Epithelial cell of esophagus (primary cell): ENCODE results near the gene ACSL3.

Source experiments
- DNase-seq: peaks from one replicate; pipeline ENCODE4 v3.0.0; 2010; ENCODE audit warnings: low read depth
- H3K4me3 ChIP-seq: 2 replicates; pipeline ENCODE4 v1.5.1; 2011; ENCODE audit warnings: mild to moderate bottlenecking, low read length, control low read depth
- TF ChIP-seq, protein P1 (sequence below): IDR thresholded peaks from 2 replicates; pipeline ENCODE4 v1.5.1; 2011; ENCODE audit warnings: low read depth, mild to moderate bottlenecking, low read length, control low read depth, inconsistent platforms; ENCODE audit not compliant: insufficient read depth; ENCODE audit errors: missing control alignments

ACSL3 gene

DNA sequence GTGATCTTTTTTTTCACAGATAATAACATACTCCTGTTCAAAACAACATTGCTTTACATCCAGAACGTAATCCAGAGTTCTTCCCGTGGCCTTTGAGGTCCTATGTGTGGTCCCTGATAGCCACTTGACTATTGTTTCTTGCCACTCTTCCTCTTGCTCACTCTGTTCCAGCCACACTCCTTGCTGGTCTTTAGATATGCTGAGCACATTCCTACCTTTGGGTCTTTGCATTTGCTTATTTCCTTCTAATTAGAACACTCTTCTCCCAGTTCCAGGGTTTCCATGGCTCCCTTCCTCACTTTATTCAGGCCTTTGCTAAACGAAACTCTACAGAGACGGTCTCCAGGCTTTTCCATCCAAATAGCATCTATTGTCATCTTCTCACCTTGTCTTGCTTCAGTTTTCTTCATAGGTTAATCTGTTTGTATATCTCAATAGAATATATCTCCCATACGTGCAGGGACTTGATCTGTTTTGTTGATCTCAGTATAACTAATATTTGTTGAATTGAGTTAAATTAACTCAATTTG lies 59.9 kb downstream of the ACSL3 start:
- TF ChIP-seq, protein P1, sequence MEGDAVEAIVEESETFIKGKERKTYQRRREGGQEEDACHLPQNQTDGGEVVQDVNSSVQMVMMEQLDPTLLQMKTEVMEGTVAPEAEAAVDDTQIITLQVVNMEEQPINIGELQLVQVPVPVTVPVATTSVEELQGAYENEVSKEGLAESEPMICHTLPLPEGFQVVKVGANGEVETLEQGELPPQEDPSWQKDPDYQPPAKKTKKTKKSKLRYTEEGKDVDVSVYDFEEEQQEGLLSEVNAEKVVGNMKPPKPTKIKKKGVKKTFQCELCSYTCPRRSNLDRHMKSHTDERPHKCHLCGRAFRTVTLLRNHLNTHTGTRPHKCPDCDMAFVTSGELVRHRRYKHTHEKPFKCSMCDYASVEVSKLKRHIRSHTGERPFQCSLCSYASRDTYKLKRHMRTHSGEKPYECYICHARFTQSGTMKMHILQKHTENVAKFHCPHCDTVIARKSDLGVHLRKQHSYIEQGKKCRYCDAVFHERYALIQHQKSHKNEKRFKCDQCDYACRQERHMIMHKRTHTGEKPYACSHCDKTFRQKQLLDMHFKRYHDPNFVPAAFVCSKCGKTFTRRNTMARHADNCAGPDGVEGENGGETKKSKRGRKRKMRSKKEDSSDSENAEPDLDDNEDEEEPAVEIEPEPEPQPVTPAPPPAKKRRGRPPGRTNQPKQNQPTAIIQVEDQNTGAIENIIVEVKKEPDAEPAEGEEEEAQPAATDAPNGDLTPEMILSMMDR, result no peak
- no peak for DNase-seq
- H3K4me3 ChIP-seq, result no peak overlapping the region

DNA sequence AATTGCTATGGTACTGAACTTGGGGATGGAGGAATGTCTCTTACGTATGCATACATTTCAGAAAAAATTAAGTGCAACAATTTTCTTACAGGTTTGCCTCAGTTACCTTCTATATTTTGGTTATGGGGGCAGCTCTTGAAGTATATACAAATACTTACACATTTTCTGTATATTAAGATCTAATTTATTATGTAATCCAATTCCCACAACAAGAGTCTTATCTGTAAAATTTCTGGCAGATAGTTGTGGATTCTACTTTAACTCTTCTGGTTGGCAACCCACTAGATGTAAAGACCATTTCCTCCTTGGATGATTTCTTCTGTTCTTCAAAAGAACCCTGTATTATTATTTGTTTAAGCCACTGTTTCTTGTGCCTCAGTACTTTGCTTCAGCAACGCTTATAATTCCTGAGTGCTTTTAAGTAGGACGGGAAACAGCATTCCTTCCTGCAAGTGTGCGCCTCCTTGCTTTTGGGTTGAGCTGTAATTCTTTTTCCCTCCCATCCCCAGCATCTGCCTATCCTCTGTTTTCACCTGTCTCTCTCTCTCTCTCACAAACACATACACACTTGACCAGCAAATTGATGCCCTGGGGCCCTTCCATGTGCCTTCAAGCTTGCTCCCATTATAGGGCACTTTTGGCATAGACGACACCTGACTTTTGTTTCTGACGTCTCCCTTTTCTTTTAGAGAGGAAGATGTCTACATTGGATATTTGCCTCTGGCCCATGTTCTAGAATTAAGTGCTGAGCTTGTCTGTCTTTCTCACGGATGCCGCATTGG lies 61.4 kb downstream of the ACSL3 start:
- DNase-seq, result no peak
- TF ChIP-seq, protein P1, result no peak
- no peak overlapping the region for H3K4me3 ChIP-seq

DNA sequence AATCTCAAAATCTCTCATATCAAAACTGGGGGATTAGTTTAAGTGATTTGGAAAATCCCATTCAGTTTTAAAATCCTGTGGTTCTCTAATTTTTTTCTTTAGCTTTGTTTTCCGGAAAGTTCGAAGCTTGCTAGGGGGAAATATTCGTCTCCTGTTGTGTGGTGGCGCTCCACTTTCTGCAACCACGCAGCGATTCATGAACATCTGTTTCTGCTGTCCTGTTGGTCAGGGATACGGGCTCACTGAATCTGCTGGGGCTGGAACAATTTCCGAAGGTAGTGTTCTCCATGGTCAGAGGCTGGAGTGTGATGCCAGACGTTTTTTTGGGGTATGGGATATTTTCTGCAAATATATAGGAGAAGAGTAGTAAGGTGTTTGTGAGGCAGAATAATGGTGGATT lies 66.1 kb downstream of the ACSL3 start:
- no peak for DNase-seq
- TF ChIP-seq, protein P1, result no peak
- H3K4me3 ChIP-seq, result no peak overlapping the region

DNA sequence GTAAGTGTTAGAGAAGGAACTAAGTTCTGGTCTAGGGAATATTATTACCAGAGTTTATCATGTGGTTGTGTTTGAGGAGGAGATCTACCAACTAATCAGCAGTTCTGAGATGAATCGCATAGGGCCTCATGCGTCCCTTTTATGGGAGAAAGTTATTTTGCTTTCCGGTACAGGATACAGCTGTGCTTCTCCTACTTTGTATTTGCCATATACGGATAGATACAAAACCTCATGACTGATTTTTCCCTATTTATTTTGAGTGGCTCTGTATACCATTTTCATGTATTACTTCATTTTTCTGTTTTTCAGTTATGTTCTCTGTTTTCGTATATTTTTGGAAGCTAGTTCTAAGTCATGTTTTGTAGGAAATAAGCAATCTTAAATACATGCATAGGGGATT lies 66.8 kb downstream of the ACSL3 start:
- DNase-seq, result no peak
- TF ChIP-seq, protein P1, result no peak
- no peak overlapping the region for H3K4me3 ChIP-seq

DNA sequence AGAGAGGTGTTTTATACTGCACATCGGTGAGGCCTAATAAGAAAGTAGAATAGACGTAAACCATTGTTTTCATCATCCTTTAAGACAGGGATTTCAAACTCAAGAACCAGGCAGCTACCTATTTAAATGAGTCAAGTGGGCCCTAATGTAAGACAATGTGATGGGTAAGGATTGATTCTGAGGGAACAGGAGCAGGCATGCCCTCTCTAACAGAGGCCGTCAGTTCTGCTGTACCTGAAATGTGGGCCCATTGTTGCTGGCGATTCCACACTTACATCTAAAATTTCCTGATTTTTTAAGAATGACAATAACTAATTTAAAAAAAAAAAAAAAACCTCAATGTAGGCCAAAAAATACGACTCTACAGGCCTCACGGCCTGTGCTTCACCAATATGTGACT lies 67.5 kb downstream of the ACSL3 start:
- TF ChIP-seq, protein P1, result no peak
- no peak for DNase-seq
- H3K4me3 ChIP-seq, result no peak overlapping the region

DNA sequence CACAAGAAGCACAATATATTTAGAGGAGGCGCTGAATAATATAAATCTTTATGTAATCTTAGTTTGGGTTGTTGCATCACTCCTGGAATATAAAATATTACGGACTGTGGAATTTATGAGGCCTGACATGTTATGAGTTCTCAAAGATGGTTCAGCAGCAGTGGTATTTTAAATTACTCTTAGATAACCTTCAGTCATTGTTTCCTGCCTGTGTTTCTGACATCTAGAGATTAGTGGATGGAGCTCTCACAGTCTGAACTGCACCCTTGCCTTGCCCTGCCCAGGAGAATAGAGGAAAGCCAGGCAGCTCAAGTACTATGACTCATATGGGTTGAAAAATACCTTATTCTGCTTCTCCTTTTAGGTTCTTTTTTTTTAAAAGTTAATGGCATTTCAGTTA lies 70.0 kb downstream of the ACSL3 start:
- no peak for DNase-seq
- TF ChIP-seq, protein P1, result no peak
- no peak overlapping the region for H3K4me3 ChIP-seq

DNA sequence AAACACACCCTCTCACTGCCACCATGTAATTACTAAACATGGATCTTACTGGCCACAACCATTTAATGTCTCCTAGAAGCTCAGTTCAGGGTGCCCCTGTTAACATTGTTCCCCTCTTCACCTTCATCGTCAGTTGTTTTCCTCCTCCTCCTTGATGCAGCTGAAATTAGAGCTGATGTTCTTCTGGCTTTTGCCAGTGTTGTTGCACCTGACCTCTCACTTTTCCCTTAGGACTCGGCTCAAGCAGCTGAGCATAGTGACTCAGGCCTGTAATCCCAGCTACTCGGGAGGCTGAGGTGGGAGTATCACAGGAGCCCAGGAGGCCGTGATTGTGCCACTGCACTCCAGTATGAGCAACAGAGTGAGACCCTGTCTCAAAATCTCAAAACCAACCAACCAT lies 70.8 kb downstream of the ACSL3 start:
- TF ChIP-seq, protein P1, result no peak
- no peak for DNase-seq
- H3K4me3 ChIP-seq, result no peak overlapping the region
